Measurements from ENCODE around the gene C20orf202.

DNA sequence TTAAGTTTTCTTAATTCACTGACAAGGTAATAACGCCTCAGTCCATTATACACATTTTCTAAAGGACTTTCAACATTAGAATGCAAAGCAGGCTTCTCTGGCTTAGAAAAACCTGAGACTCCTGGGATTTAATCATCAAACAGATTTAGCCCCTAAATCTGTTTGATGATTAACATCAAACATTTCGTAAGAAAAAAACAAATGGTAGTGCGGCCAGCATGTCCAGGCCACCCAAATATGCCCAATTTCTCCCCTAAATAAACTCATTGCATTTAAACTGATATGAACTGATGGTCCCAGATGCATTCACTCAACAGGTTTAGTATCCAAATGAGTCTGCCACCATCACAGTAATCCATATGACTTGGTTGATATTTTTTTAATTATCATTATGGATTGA lies 24.6 kb upstream of the C20orf202 start:
- TF ChIP-seq POLR2A (IDR thresholded peaks at IDR 0.05), result no peak
- no peak for TF ChIP-seq CTCF (IDR thresholded peaks at IDR 0.05)
- TF ChIP-seq POLR2AphosphoS5 (IDR thresholded peaks at IDR 0.05), result no peak
